DOHH2 (cell line): ENCODE measurements around the gene JUNB.

Source experiments
- H3F3A ChIP-seq: fragments of 200-600 bp; sonication (generic), shearing (Covaris generic); 2 replicates; pipeline ENCODE4 v1.6.0; 2016; ENCODE audit warnings: antibody characterized with exemption, mild to moderate bottlenecking; ENCODE audit not compliant: control insufficient read depth, insufficient read depth
- H3K27ac ChIP-seq: fragments of 200-600 bp; sonication (generic); 2 replicates; pipeline ENCODE4 v1.5.1; 2014; ENCODE audit warnings: low read depth, mild to moderate bottlenecking, low read length, moderate library complexity
- H3K27me3 ChIP-seq: fragments of 200-600 bp; sonication (generic); 2 replicates; pipeline ENCODE4 v1.6.1; 2014; ENCODE audit warnings: mild to moderate bottlenecking, low read length, mixed read lengths; ENCODE audit not compliant: control insufficient read depth
- H3K36me3 ChIP-seq: fragments of 200-600 bp; sonication (generic); 2 replicates; pipeline ENCODE4 v1.6.1; 2014; ENCODE audit warnings: mild to moderate bottlenecking, low read length, moderate library complexity, mixed read lengths; ENCODE audit not compliant: control insufficient read depth
- H3K4me1 ChIP-seq: fragments of 200-600 bp; sonication (generic); 2 replicates; pipeline ENCODE4 v1.6.1; 2014; ENCODE audit warnings: mild to moderate bottlenecking, low read length, mixed read lengths; ENCODE audit not compliant: control insufficient read depth
- H3K4me2 ChIP-seq: fragments of 200-600 bp; sonication (generic); 2 replicates; pipeline ENCODE4 v1.6.0; 2014; ENCODE audit warnings: mild to moderate bottlenecking, low read length, moderate library complexity
- H3K4me3 ChIP-seq: fragments of 200-600 bp; sonication (generic); 2 replicates; pipeline ENCODE4 v1.5.1; 2014; ENCODE audit warnings: mild to moderate bottlenecking, low read length, mixed read lengths
- H3K79me2 ChIP-seq: fragments of 200-600 bp; sonication (generic); 2 replicates; pipeline ENCODE4 v1.6.1; 2014; ENCODE audit warnings: mild to moderate bottlenecking, low read length, mixed read lengths; ENCODE audit not compliant: control insufficient read depth
- H3K9me2 ChIP-seq: fragments of 200-600 bp; sonication (generic); replicated peaks from 2 replicates; pipeline ENCODE4 v1.6.1; 2014; ENCODE audit warnings: mild to moderate bottlenecking, low read length, mixed read lengths; ENCODE audit not compliant: control insufficient read depth
- H3K9me3 ChIP-seq: fragments of 200-600 bp; sonication (generic); 2 replicates; pipeline ENCODE4 v1.6.1; 2014; ENCODE audit warnings: antibody characterized with exemption, low read length, mixed read lengths; ENCODE audit not compliant: control insufficient read depth, insufficient read depth
- H4K20me1 ChIP-seq: fragments of 200-600 bp; sonication (generic); 2 replicates; pipeline ENCODE4 v1.6.0; 2014; ENCODE audit warnings: low read depth, mild to moderate bottlenecking, antibody characterized with exemption, low read length, moderate library complexity; ENCODE audit not compliant: control insufficient read depth, insufficient read depth
- CTCF ChIP-seq: fragments of 200-600 bp; sonication (generic); IDR thresholded peaks from one replicate; pipeline ENCODE4 v1.5.1; 2014; ENCODE audit warnings: antibody characterized with exemption, mild to moderate bottlenecking, low read depth, low read length; ENCODE audit not compliant: poor library complexity, severe bottlenecking
- EZH2phosphoT487 ChIP-seq: fragments of 200-600 bp; sonication (generic); IDR thresholded peaks from 2 replicates; pipeline ENCODE4 v1.6.1; 2017; ENCODE audit warnings: borderline replicate concordance, mild to moderate bottlenecking, antibody characterized with exemption, low read length, moderate library complexity, mixed read lengths

Gene JUNB

GRCh38 chr19:12833418-12833737 lies 42.1 kb downstream of the JUNB start:
- Histone ChIP-seq H3K27ac (no peak overlapping the region), H3F3A (peaks cover 14% of the 10 kb centered on the region), H3K36me3 (no peaks in the 10 kb centered on the region), H3K27me3 (peaks cover 36% of the 10 kb centered on the region), H3K4me2 (peak overlapping the region; percentile 48), H3K9me3 (no peaks in the 10 kb centered on the region), H3K4me1 (peaks cover 51% of the 10 kb centered on the region), H3K79me2 (no peaks in the 10 kb centered on the region), H3K9me2 (no peaks in the 10 kb centered on the region), H4K20me1 (no peaks in the 10 kb centered on the region), H3K4me3 (peak overlapping the region; percentile 48)
- TF ChIP-seq CTCF, result no peak
- no peak for TF ChIP-seq EZH2phosphoT487

- Histone ChIP-seq H3K79me2 (no peaks in the 10 kb centered on the region), H3K4me2 (peak overlapping the region; percentile 71), H3K4me3 (peak overlapping the region; percentile 73), H3K9me2 (no peaks in the 10 kb centered on the region), H3K9me3 (no peaks in the 10 kb centered on the region), H3K4me1 (peaks cover 49% of the 10 kb centered on the region), H3F3A (peaks cover 14% of the 10 kb centered on the region), H3K36me3 (no peaks in the 10 kb centered on the region), H4K20me1 (no peaks in the 10 kb centered on the region), H3K27me3 (peaks cover 36% of the 10 kb centered on the region), H3K27ac (no peak overlapping the region)
- TF ChIP-seq EZH2phosphoT487, result no peak
- TF ChIP-seq CTCF, result peak; percentile 12
Observed at GRCh38 chr19:12833738-12834565, 42.7 kb downstream of the JUNB start.

GRCh38 chr19:12834566-12834943 lies 43.3 kb downstream of the JUNB start, which contains the start of gene RTBDN:
TSS of gene RTBDN (minus strand) at chr19:12834579. CDS start at chr19:12829979, 4,600 bp downstream.
- Histone ChIP-seq H3K9me2 (no peaks in the 10 kb centered on the region), H3K36me3 (no peaks in the 10 kb centered on the region), H3K4me1 (peaks cover 55% of the 10 kb centered on the region), H3K9me3 (no peaks in the 10 kb centered on the region), H3K27me3 (peaks cover 42% of the 10 kb centered on the region), H3F3A (peaks cover 18% of the 10 kb centered on the region), H3K4me3 (peak within 1 kb of the TSS; percentile 73), H4K20me1 (no peaks in the 10 kb centered on the region), H3K79me2 (no peaks in the 10 kb centered on the region), H3K27ac (no peak within 1 kb of the TSS), H3K4me2 (peak within 1 kb of the TSS; percentile 71)
- TF ChIP-seq EZH2phosphoT487, result no peak
- no peak for TF ChIP-seq CTCF
